ELF-1 (cell line): ENCODE data around the gene KRTAP10-4.
"Not testable (repeated sequence)": the region's sequence is repeated elsewhere in the genome, so short reads cannot be mapped to it uniquely, and the experiment has no call there.

ENCODE experiments used
- DNase-seq: peaks from one replicate; pipeline ENCODE4 v3.0.0-alpha.2; 2016; ENCODE audit warnings: low read depth, low spot score

Gene KRTAP10-4

GRCh38 chr21:44557491-44558328 is 15.8 kb upstream of the KRTAP10-4 start:
- peak; percentile 34 for DNase-seq

GRCh38 chr21:44558329-44558675 is 15.2 kb upstream of the KRTAP10-4 start:
- DNase-seq, result not testable (repeated sequence)

GRCh38 chr21:44558695-44559094 is 14.8 kb upstream of the KRTAP10-4 start, which contains the start of gene KRTAP10-3:
Gene KRTAP10-3 (minus strand): TSS chr21:44558795. CDS start chr21:44558715, 80 bp downstream.
- no peak for DNase-seq

GRCh38 chr21:44564099-44564498 is 9.4 kb upstream of the KRTAP10-4 start:
- DNase-seq, result no peak

- no peak for DNase-seq
These were observed 8.5 kb upstream of the KRTAP10-4 start for GRCh38 chr21:44564886-44565598.

- no peak for DNase-seq
These were observed 7.1 kb upstream of the KRTAP10-4 start for GRCh38 chr21:44566403-44566802.

- no peak for DNase-seq
These were observed 5.9 kb upstream of the KRTAP10-4 start for GRCh38 chr21:44567481-44568171.

- no peak for DNase-seq
These were observed 5.3 kb upstream of the KRTAP10-4 start for GRCh38 chr21:44568261-44568660.

GRCh38 chr21:44568667-44569556 is 4.6 kb upstream of the KRTAP10-4 start:
- no peak for DNase-seq

GRCh38 chr21:44569861-44570517 is 3.5 kb upstream of the KRTAP10-4 start:
- no peak for DNase-seq

- no peak for DNase-seq
These were observed 2.2 kb upstream of the KRTAP10-4 start for GRCh38 chr21:44571296-44571695.

GRCh38 chr21:44571844-44572782 is 1.4 kb upstream of the KRTAP10-4 start:
- DNase-seq, result no peak

GRCh38 chr21:44572959-44573583 is 458 bp upstream of the KRTAP10-4 start:
- no peak for DNase-seq

- peak; percentile 33 for DNase-seq
These were observed 1.2 kb downstream of the KRTAP10-4 start for GRCh38 chr21:44574457-44575306.

- no peak for DNase-seq
These were observed 1.9 kb downstream of the KRTAP10-4 start for GRCh38 chr21:44575307-44576024.

- DNase-seq, result no peak
These were observed 2.5 kb downstream of the KRTAP10-4 start for GRCh38 chr21:44576025-44576420.

- DNase-seq, result no peak
These were observed 5.0 kb downstream of the KRTAP10-4 start for GRCh38 chr21:44578371-44579055.
